ENCODE measurements around the gene AK9. TPM values are rescaled to one million over a fixed set of nuclear protein-coding genes. Genes with fewer than 3 reads are reported as not detected.
"Not testable (repeated sequence)": the region's sequence is repeated elsewhere in the genome, so short reads cannot be mapped to it uniquely, and the experiment has no call there.

The AK9 gene
- total RNA-seq, 1 donor from 2014 or later: 11.1 TPM

GRCh38 chr6:109702791-109703190 is 11.8 kb upstream of the AK9 start:
- intact Hi-C loops (cut with DNase I): loop anchor here (10.0 kb wide), 1 partner anchor 682 kb away; no protein-coding TSS in a partner anchor
- no peak for DNase-seq
- no peak for ATAC-seq (ENCODE audit: poor library complexity)

GRCh38 chr6:109701774-109702173 is 10.8 kb upstream of the AK9 start:
- ATAC-seq (ENCODE audit: poor library complexity): peak; percentile 26
- intact Hi-C loops (cut with DNase I): loop anchor here (10.0 kb wide), 1 partner anchor 683 kb away; no protein-coding TSS in a partner anchor
- DNase-seq: no peak

- DNase-seq: no peak
- no peak for ATAC-seq (ENCODE audit: poor library complexity)
- intact Hi-C loops (cut with DNase I): loop anchor here (10.0 kb wide), 1 partner anchor 684 kb away; no protein-coding TSS in a partner anchor
Measured at GRCh38 chr6:109701221-109701620, 10.2 kb upstream of the AK9 start.

GRCh38 chr6:109696355-109696754 is 5.4 kb upstream of the AK9 start:
- ATAC-seq (ENCODE audit: poor library complexity) (no peak), DNase-seq (no peak)
- intact Hi-C loops (cut with DNase I): no loop called here

- intact Hi-C loops (cut with DNase I): no loop called here
- no peak for DNase-seq
- ATAC-seq (ENCODE audit: poor library complexity): no peak
Measured at GRCh38 chr6:109695468-109695867, 4.5 kb upstream of the AK9 start.

GRCh38 chr6:109693111-109693510 is 2.1 kb upstream of the AK9 start:
- no peak for ATAC-seq (ENCODE audit: poor library complexity)
- DNase-seq: no peak
- intact Hi-C loops (cut with DNase I): no loop called here

GRCh38 chr6:109690373-109690736 is 647 bp downstream of the AK9 start:
- DNase-seq (peak; percentile 68), ATAC-seq (ENCODE audit: poor library complexity) (peak; percentile 73)
- intact Hi-C loops (cut with DNase I): no loop called here

GRCh38 chr6:109687271-109687761 is 3.7 kb downstream of the AK9 start:
- ATAC-seq (ENCODE audit: poor library complexity): no peak
- intact Hi-C loops (cut with DNase I): no loop called here
- no peak for DNase-seq

- DNase-seq (no peak), ATAC-seq (ENCODE audit: poor library complexity) (no peak)
- intact Hi-C loops (cut with DNase I): no loop called here
Measured at GRCh38 chr6:109686566-109687265, 4.3 kb downstream of the AK9 start.

- intact Hi-C loops (cut with DNase I); ATAC-seq (ENCODE audit: poor library complexity): not testable (repeated sequence)
- peak; percentile 13 for DNase-seq
Measured at GRCh38 chr6:109678661-109679505, 12.1 kb downstream of the AK9 start.

- intact Hi-C loops (cut with DNase I): no loop called here
- no peak for DNase-seq
- no peak for ATAC-seq (ENCODE audit: poor library complexity)
Measured at GRCh38 chr6:109678240-109678639, 12.8 kb downstream of the AK9 start.

GRCh38 chr6:109676724-109677123 is 14.3 kb downstream of the AK9 start:
- no peak for ATAC-seq (ENCODE audit: poor library complexity)
- intact Hi-C loops (cut with DNase I): no loop called here
- no peak for DNase-seq

- no peak for DNase-seq
- intact Hi-C loops (cut with DNase I): no loop called here
- ATAC-seq (ENCODE audit: poor library complexity): no peak
Measured at GRCh38 chr6:109672839-109673238, 18.2 kb downstream of the AK9 start.

GRCh38 chr6:109672175-109672574 is 18.8 kb downstream of the AK9 start:
- intact Hi-C loops (cut with DNase I): no loop called here
- DNase-seq (no peak), ATAC-seq (ENCODE audit: poor library complexity) (no peak)

- intact Hi-C loops (cut with DNase I): no loop called here
- DNase-seq (no peak), ATAC-seq (ENCODE audit: poor library complexity) (no peak)
Measured at GRCh38 chr6:109671733-109672132, 19.3 kb downstream of the AK9 start.

- ATAC-seq (ENCODE audit: poor library complexity) (no peak), DNase-seq (no peak)
- intact Hi-C loops (cut with DNase I): no loop called here
Measured at GRCh38 chr6:109669811-109670210, 21.2 kb downstream of the AK9 start.

GRCh38 chr6:109662192-109662591 is 28.8 kb downstream of the AK9 start:
- ATAC-seq (ENCODE audit: poor library complexity): no peak
- DNase-seq: no peak
- intact Hi-C loops (cut with DNase I): no loop called here

GRCh38 chr6:109660526-109661320 is 30.3 kb downstream of the AK9 start:
- ATAC-seq (ENCODE audit: poor library complexity): no peak
- intact Hi-C loops (cut with DNase I): no loop called here
- DNase-seq: no peak

GRCh38 chr6:109655761-109656262 is 35.2 kb downstream of the AK9 start:
- intact Hi-C loops (cut with DNase I): no loop called here
- ATAC-seq (ENCODE audit: poor library complexity) (no peak), DNase-seq (no peak)

All from Right ventricle myocardium superior (tissue), 1 donor.